Astrocyte of the spinal cord (primary cell): Measurements from ENCODE around the gene NCBP2L.

Source experiments
- DNase-seq: peaks from one replicate; pipeline ENCODE4 v3.0.0; 2011; ENCODE audit warnings: low read depth, low spot score
- H3K4me3 ChIP-seq: 2 replicates; pipeline ENCODE4 v1.5.1; 2011; ENCODE audit warnings: low read depth, mild to moderate bottlenecking, low read length, moderate library complexity
- CTCF ChIP-seq: IDR thresholded peaks from 2 replicates; pipeline ENCODE4 v1.5.1; 2012; ENCODE audit warnings: low read depth, mild to moderate bottlenecking, low read length, inconsistent platforms
- in situ Hi-C: cut with HindIII; loops from 2 replicates; pipeline ENCODE4 v1.10.0; 2017; ENCODE audit warnings: low sequenced_read_pairs

Gene NCBP2L

GRCh38 chrX:107750861-107751445 is 26.6 kb upstream of the NCBP2L start:
- in situ Hi-C loops: no loop called here

GRCh38 chrX:107752043-107752442 is 25.5 kb upstream of the NCBP2L start:
- in situ Hi-C loops: no loop called here
- H3K4me3 ChIP-seq: no peak overlapping the region
- no peak for TF ChIP-seq CTCF
- DNase-seq: no peak

More at GRCh38 chrX:107750861-107751445, 26.6 kb upstream of the NCBP2L start:
- DNase-seq: no peak
- TF ChIP-seq CTCF: no peak
- H3K4me3 ChIP-seq: no peak overlapping the region

GRCh38 chrX:107752714-107753113 is 24.8 kb upstream of the NCBP2L start:
- H3K4me3 ChIP-seq: no peak overlapping the region
- no peak for TF ChIP-seq CTCF
- no peak for DNase-seq
- in situ Hi-C loops: no loop called here

GRCh38 chrX:107753187-107753586 is 24.3 kb upstream of the NCBP2L start:
- in situ Hi-C loops: no loop called here
- no peak for TF ChIP-seq CTCF
- H3K4me3 ChIP-seq: no peak overlapping the region
- DNase-seq: no peak

- no peak overlapping the region for H3K4me3 ChIP-seq
- DNase-seq: no peak
- no peak for TF ChIP-seq CTCF
- in situ Hi-C loops: no loop called here
Measured at GRCh38 chrX:107755721-107756120, 21.8 kb upstream of the NCBP2L start.

GRCh38 chrX:107758231-107758766 is 19.2 kb upstream of the NCBP2L start:
- no peak for DNase-seq
- TF ChIP-seq CTCF: no peak
- in situ Hi-C loops: no loop called here
- H3K4me3 ChIP-seq: no peak overlapping the region
